ENCODE results near the gene TOMM5. TPM values are rescaled to one million over a fixed set of nuclear protein-coding genes. Genes with fewer than 3 reads are reported as not detected.
A peak's percentile ranks its signal among the peaks of the same experiment; 100 is the strongest.
"Not testable (repeated sequence)": the region's sequence is repeated elsewhere in the genome, so short reads cannot be mapped to it uniquely, and the experiment has no call there.

The TOMM5 gene
- total RNA-seq, 1 donor from 2014 or later = 201 TPM

- no peaks in the 10 kb centered on the region for H3K27me3 Mint-ChIP-seq (ENCODE audit: insufficient read depth, low read depth)
- Histone ChIP-seq H2AFZ (replicated peaks) (no peak overlapping the region), H3K4me2 (no peak overlapping the region), H3K27me3 (peaks cover 20% of the 10 kb centered on the region), H3K36me3 (no peaks in the 10 kb centered on the region), H3K79me2 (ENCODE audit: low read depth) (no peaks in the 10 kb centered on the region), H3K4me1 (no peaks in the 10 kb centered on the region), H4K20me1 (ENCODE audit: low read depth) (no peaks in the 10 kb centered on the region), H3K27ac (no peak overlapping the region), H3K9ac (no peak overlapping the region), H3F3A (ENCODE audit: low read depth) (no peaks in the 10 kb centered on the region), H3K4me3 (no peak overlapping the region), H3K9me3 (ENCODE audit: low read depth) (no peaks in the 10 kb centered on the region)
- no peaks in the 10 kb centered on the region for H3K36me3 Mint-ChIP-seq
- peaks cover 2% of the 10 kb centered on the region for H3K4me1 Mint-ChIP-seq
- DNase-seq (ENCODE audit: low spot score) = no peak
- no peaks in the 10 kb centered on the region for H3K9me3 Mint-ChIP-seq
- peak overlapping the region; percentile 33 for H3K27ac Mint-ChIP-seq
- no peak overlapping the region for H3K4me3 Mint-ChIP-seq
- TF ChIP-seq EZH2 (IDR thresholded peaks at IDR 0.05) (no peak), EZH2phosphoT487 (IDR thresholded peaks at IDR 0.05) (no peak), CTCF (IDR thresholded peaks at IDR 0.05) (no peak)
These were observed 10.4 kb upstream of the TOMM5 start for GRCh38 chr9:37602817-37603216.

- not testable (repeated sequence) for H3K9me3 ChIP-seq (ENCODE audit: low read depth); H3F3A ChIP-seq (ENCODE audit: low read depth); H3K9me3 Mint-ChIP-seq; H3K4me2 ChIP-seq; H3K4me1 Mint-ChIP-seq; H3K36me3 Mint-ChIP-seq; H4K20me1 ChIP-seq (ENCODE audit: low read depth); H3K36me3 ChIP-seq; H3K27ac ChIP-seq; H3K4me3 ChIP-seq; H3K4me3 Mint-ChIP-seq; H3K79me2 ChIP-seq (ENCODE audit: low read depth); H2AFZ ChIP-seq (replicated peaks); H3K27ac Mint-ChIP-seq; H3K9ac ChIP-seq; H3K4me1 ChIP-seq; H3K27me3 Mint-ChIP-seq (ENCODE audit: insufficient read depth, low read depth); DNase-seq (ENCODE audit: low spot score)
- peaks cover 27% of the 10 kb centered on the region for H3K27me3 ChIP-seq
These were observed 9.7 kb upstream of the TOMM5 start for GRCh38 chr9:37602061-37602460.

- Mint-ChIP-seq H3K4me1 (peaks cover 14% of the 10 kb centered on the region), H3K9me3 (no peaks in the 10 kb centered on the region), H3K27me3 (ENCODE audit: insufficient read depth, low read depth) (peaks cover 5% of the 10 kb centered on the region), H3K27ac (no peak overlapping the region), H3K36me3 (no peaks in the 10 kb centered on the region), H3K4me3 (no peak overlapping the region)
- no peak overlapping the region for H2AFZ ChIP-seq (replicated peaks)
- H3K4me1 ChIP-seq = peaks cover 3% of the 10 kb centered on the region
- peaks cover 55% of the 10 kb centered on the region for H3K27me3 ChIP-seq
- peaks cover 9% of the 10 kb centered on the region for H3K79me2 ChIP-seq (ENCODE audit: low read depth)
- H3K9me3 ChIP-seq (ENCODE audit: low read depth) = no peaks in the 10 kb centered on the region
- TF ChIP-seq EZH2phosphoT487 (IDR thresholded peaks at IDR 0.05) (no peak), CTCF (IDR thresholded peaks at IDR 0.05) (no peak), EZH2 (IDR thresholded peaks at IDR 0.05) (no peak)
- no peak overlapping the region for H3K9ac ChIP-seq
- no peak overlapping the region for H3K27ac ChIP-seq
- peaks cover 3% of the 10 kb centered on the region for H4K20me1 ChIP-seq (ENCODE audit: low read depth)
- H3K4me3 ChIP-seq = no peak overlapping the region
- H3K4me2 ChIP-seq = no peak overlapping the region
- DNase-seq (ENCODE audit: low spot score) = no peak
- H3F3A ChIP-seq (ENCODE audit: low read depth) = peaks cover 6% of the 10 kb centered on the region
- H3K36me3 ChIP-seq = no peaks in the 10 kb centered on the region
These were observed 4.1 kb upstream of the TOMM5 start for GRCh38 chr9:37596504-37596903.

GRCh38 chr9:37593883-37594448, 1.6 kb upstream of the TOMM5 start:
- Mint-ChIP-seq H3K4me3 (no peak overlapping the region), H3K4me1 (peaks cover 29% of the 10 kb centered on the region), H3K27me3 (ENCODE audit: insufficient read depth, low read depth) (peaks cover 5% of the 10 kb centered on the region), H3K27ac (no peak overlapping the region), H3K36me3 (no peaks in the 10 kb centered on the region), H3K9me3 (no peaks in the 10 kb centered on the region)
- Histone ChIP-seq H3K4me2 (no peak overlapping the region), H3K27me3 (peaks cover 55% of the 10 kb centered on the region), H3K27ac (no peak overlapping the region), H3K9ac (no peak overlapping the region), H2AFZ (replicated peaks) (peak overlapping the region; percentile 70), H3K4me3 (no peak overlapping the region), H3K79me2 (ENCODE audit: low read depth) (peaks cover 34% of the 10 kb centered on the region), H3K36me3 (no peaks in the 10 kb centered on the region), H3K9me3 (ENCODE audit: low read depth) (no peaks in the 10 kb centered on the region), H4K20me1 (ENCODE audit: low read depth) (peaks cover 18% of the 10 kb centered on the region), H3F3A (ENCODE audit: low read depth) (peaks cover 11% of the 10 kb centered on the region), H3K4me1 (peaks cover 10% of the 10 kb centered on the region)
- DNase-seq (ENCODE audit: low spot score) = no peak
- no peak for TF ChIP-seq EZH2 (IDR thresholded peaks at IDR 0.05)
- TF ChIP-seq CTCF (IDR thresholded peaks at IDR 0.05) = no peak
- no peak for TF ChIP-seq EZH2phosphoT487 (IDR thresholded peaks at IDR 0.05)

All from neural progenitor cell (in vitro differentiated cells).